ENCODE data around the gene ZMIZ1. TPM values are rescaled to one million over a fixed set of nuclear protein-coding genes. Genes with fewer than 3 reads are reported as not detected.

Gene ZMIZ1
- total RNA-seq, 1 donor: 23.3 TPM

GRCh38 chr10:79144351-79145173 lies 75.8 kb downstream of the ZMIZ1 start:
- no peak overlapping the region for H3K4me3 ChIP-seq (ENCODE audit: low read depth, low read length)
- no peak for DNase-seq (ENCODE audit: low read depth)
- no peak for TF ChIP-seq CTCF (IDR thresholded peaks at IDR 0.05; ENCODE audit: insufficient read depth, low read depth, low read length)

- H3K4me3 ChIP-seq (ENCODE audit: low read depth, low read length): no peak overlapping the region
- DNase-seq (ENCODE audit: low read depth): no peak
- no peak for TF ChIP-seq CTCF (IDR thresholded peaks at IDR 0.05; ENCODE audit: insufficient read depth, low read depth, low read length)
Measured at GRCh38 chr10:79145174-79145483, 76.4 kb downstream of the ZMIZ1 start.

- DNase-seq (ENCODE audit: low read depth): no peak
- TF ChIP-seq CTCF (IDR thresholded peaks at IDR 0.05; ENCODE audit: insufficient read depth, low read depth, low read length): no peak
- no peak overlapping the region for H3K4me3 ChIP-seq (ENCODE audit: low read depth, low read length)
Measured at GRCh38 chr10:79145517-79146470, 77.0 kb downstream of the ZMIZ1 start.

GRCh38 chr10:79146611-79147130 lies 77.9 kb downstream of the ZMIZ1 start:
- DNase-seq (ENCODE audit: low read depth): peak; percentile 66

GRCh38 chr10:79147306-79147705 lies 78.5 kb downstream of the ZMIZ1 start:
- H3K4me3 ChIP-seq (ENCODE audit: low read depth, low read length): no peak overlapping the region
- TF ChIP-seq CTCF (IDR thresholded peaks at IDR 0.05; ENCODE audit: insufficient read depth, low read depth, low read length): no peak
- no peak for DNase-seq (ENCODE audit: low read depth)

More at GRCh38 chr10:79146611-79147130, 77.9 kb downstream of the ZMIZ1 start:
- no peak overlapping the region for H3K4me3 ChIP-seq (ENCODE audit: low read depth, low read length)
- no peak for TF ChIP-seq CTCF (IDR thresholded peaks at IDR 0.05; ENCODE audit: insufficient read depth, low read depth, low read length)

GRCh38 chr10:79147796-79148451 lies 79.2 kb downstream of the ZMIZ1 start:
- no peak overlapping the region for H3K4me3 ChIP-seq (ENCODE audit: low read depth, low read length)
- no peak for TF ChIP-seq CTCF (IDR thresholded peaks at IDR 0.05; ENCODE audit: insufficient read depth, low read depth, low read length)
- DNase-seq (ENCODE audit: low read depth): no peak
